Gastroesophageal sphincter (tissue), 3 donors: ENCODE results near the gene PEX6.

Source experiments
- CTCF ChIP-seq, 4 experiments: fragments of 200-600 bp in 2 of 4; fragments of 450-650 bp in 2 of 4; sonication (generic) in 1 of 4; IDR thresholded peaks; one replicate each; pipeline ENCODE4 v1.5.1; 2017 to 2019; ENCODE audit warnings: antibody characterized with exemption in 4 of 4, mild to moderate bottlenecking in 2 of 4, moderate library complexity in 2 of 4
- POLR2A ChIP-seq, 2 donors: fragments of 450-650 bp; IDR thresholded peaks; one replicate each; pipeline ENCODE4 v1.6.1; 2017; ENCODE audit warnings: antibody characterized with exemption in 2 of 2, mild to moderate bottlenecking in 2 of 2, moderate library complexity in 1 of 2

GRCh38 chr6:42937548-42938427 is 41.2 kb downstream of the PEX6 start:
- TF ChIP-seq POLR2A (IDR thresholded peaks at IDR 0.05) (no peak), CTCF (IDR thresholded peaks at IDR 0.05) (no peak)
